BLaER1 treated with 17β-estradiol and CSF1 and Interleukin-3, amounts not matched to agents 10 nM and 100 nM (cell line): ENCODE measurements around the gene RHOF.

ENCODE experiments used
- H3K27ac ChIP-seq, 11 experiments: shearing (Covaris generic); formaldehyde crosslinking; 2 replicates each; pipeline ENCODE4 v1.8.1; 2022
- H3K27me3 ChIP-seq, 11 experiments: shearing (Covaris generic); formaldehyde crosslinking; 2 replicates each; pipeline ENCODE4 v1.8.1; 2022
- H3K36me3 ChIP-seq, 11 experiments: shearing (Covaris generic); formaldehyde crosslinking; 2 replicates each; pipeline ENCODE4 v1.8.1; 2022
- H3K4me1 ChIP-seq, 10 experiments: shearing (Covaris generic); formaldehyde crosslinking; 2 replicates each; pipeline ENCODE4 v1.8.1; 2022
- H3K4me2 ChIP-seq, 11 experiments: shearing (Covaris generic); formaldehyde crosslinking; 2 replicates each; pipeline ENCODE4 v1.8.1; 2022
- H3K4me3 ChIP-seq, 10 experiments: shearing (Covaris generic); formaldehyde crosslinking; 2 replicates each; pipeline ENCODE4 v1.8.1; 2022
- H3K9ac ChIP-seq, 11 experiments: shearing (Covaris generic); formaldehyde crosslinking; 2 replicates each; pipeline ENCODE4 v1.8.1; 2022
- H3K9me3 ChIP-seq, 11 experiments: shearing (Covaris generic); formaldehyde crosslinking; replicated peaks in 1 of 11; 2 replicates each; pipeline ENCODE4 v1.8.1; 2022
- H4K20me1 ChIP-seq, 11 experiments: shearing (Covaris generic); formaldehyde crosslinking; 2 replicates each; pipeline ENCODE4 v1.8.1; 2022
- Cebpa-rat ChIP-seq, 11 experiments: shearing (Covaris generic); IDR thresholded peaks; 2 replicates each; pipeline ENCODE4 v1.8.1; 2022

The RHOF gene

GRCh38 chr12:121797937-121798786 is 4.7 kb upstream of the RHOF start:
- peaks cover 47 to 63% (median 53%) of the 10 kb centered on the region in 10 experiments for H3K4me1 ChIP-seq
- peak overlapping the region in 10 of 11 experiments; percentile 99 to 100 (median 100); a peak in 19 of 22 replicates for H3K27ac ChIP-seq
- H3K4me2 ChIP-seq: peak overlapping the region; percentile 97 to 100 (median 99)
- H4K20me1 ChIP-seq: peaks cover 38 to 52% (median 50%) of the 10 kb centered on the region in 11 experiments
- no peaks in the 10 kb centered on the region for H3K9me3 ChIP-seq
- H3K36me3 ChIP-seq: peaks cover 12 to 42% (median 35%) of the 10 kb centered on the region in 11 experiments; a peak in 18 of 22 replicates
- H3K9ac ChIP-seq: peak overlapping the region; percentile 72 to 100 (median 100)
- H3K27me3 ChIP-seq: no peaks in the 10 kb centered on the region
- peak overlapping the region; percentile 84 to 94 (median 88) for H3K4me3 ChIP-seq
- no peak for TF ChIP-seq Cebpa-rat (IDR thresholded peaks at IDR 0.05)

GRCh38 chr12:121796855-121797751 is 3.6 kb upstream of the RHOF start:
- H3K4me1 ChIP-seq: peaks cover 55 to 73% (median 64%) of the 10 kb centered on the region in 10 experiments
- H3K4me2 ChIP-seq: peak overlapping the region; percentile 97 to 100 (median 99)
- peak overlapping the region in 9 of 11 experiments; percentile 99 to 100 (median 100); a peak in 15 of 22 replicates for H3K27ac ChIP-seq
- peaks cover 12 to 42% (median 35%) of the 10 kb centered on the region in 11 experiments; a peak in 18 of 22 replicates for H3K36me3 ChIP-seq
- no peak for TF ChIP-seq Cebpa-rat (IDR thresholded peaks at IDR 0.05)
- H4K20me1 ChIP-seq: peaks cover 38 to 59% (median 50%) of the 10 kb centered on the region in 11 experiments
- H3K4me3 ChIP-seq: peak overlapping the region in 6 of 10 experiments; percentile 84 to 94 (median 86); a peak in 11 of 20 replicates
- no peaks in the 10 kb centered on the region for H3K27me3 ChIP-seq
- no peaks in the 10 kb centered on the region for H3K9me3 ChIP-seq
- H3K9ac ChIP-seq: peak overlapping the region; percentile 72 to 100 (median 100); a peak in 21 of 22 replicates

GRCh38 chr12:121795034-121795968 is 1.8 kb upstream of the RHOF start:
- H3K27ac ChIP-seq: peak overlapping the region in 9 of 11 experiments; percentile 69 to 99 (median 93); a peak in 19 of 22 replicates
- peak overlapping the region; percentile 82 to 100 (median 95) for H3K4me2 ChIP-seq
- peak overlapping the region; percentile 61 to 100 (median 81); a peak in 19 of 22 replicates for H3K9ac ChIP-seq
- H3K4me3 ChIP-seq: peak overlapping the region in 5 of 10 experiments; percentile 80 to 93 (median 85); a peak in 8 of 20 replicates
- no peak for TF ChIP-seq Cebpa-rat (IDR thresholded peaks at IDR 0.05)
- no peaks in the 10 kb centered on the region for H3K27me3 ChIP-seq
- H3K36me3 ChIP-seq: peaks cover 12 to 42% (median 35%) of the 10 kb centered on the region in 11 experiments; a peak in 18 of 22 replicates
- H3K9me3 ChIP-seq: no peaks in the 10 kb centered on the region
- peaks cover 38 to 64% (median 50%) of the 10 kb centered on the region in 11 experiments for H4K20me1 ChIP-seq
- peaks cover 73 to 91% (median 82%) of the 10 kb centered on the region in 10 experiments for H3K4me1 ChIP-seq

- peaks cover 80 to 98% (median 88%) of the 10 kb centered on the region in 10 experiments for H3K4me1 ChIP-seq
- TF ChIP-seq Cebpa-rat (IDR thresholded peaks at IDR 0.05): no peak
- H3K36me3 ChIP-seq: peaks cover 12 to 42% (median 35%) of the 10 kb centered on the region in 11 experiments; a peak in 18 of 22 replicates
These were observed 1.1 kb upstream of the RHOF start for GRCh38 chr12:121794534-121795033.

GRCh38 chr12:121793838-121794533 is 498 bp upstream of the RHOF start:
- Histone ChIP-seq H3K9me3 (no peaks in the 10 kb centered on the region), H3K27me3 (no peaks in the 10 kb centered on the region), H3K36me3 (peaks cover 12 to 38% (median 32%) of the 10 kb centered on the region in 11 experiments; a peak in 18 of 22 replicates), H3K4me2 (peak overlapping the region; percentile 82 to 100 (median 95)), H3K27ac (peak overlapping the region; percentile 67 to 99 (median 93); a peak in 21 of 22 replicates), H3K9ac (peak overlapping the region; percentile 80 to 100 (median 88)), H3K4me1 (peaks cover 83 to 100% (median 90%) of the 10 kb centered on the region in 10 experiments), H4K20me1 (peaks cover 38 to 60% (median 45%) of the 10 kb centered on the region in 11 experiments), H3K4me3 (peak overlapping the region; percentile 72 to 93 (median 84))
- TF ChIP-seq Cebpa-rat (IDR thresholded peaks at IDR 0.05): no peak

More at GRCh38 chr12:121794534-121795033, 1.1 kb upstream of the RHOF start:
- H3K27ac ChIP-seq: peak overlapping the region; percentile 18 to 99 (median 83); a peak in 21 of 22 replicates
- no peaks in the 10 kb centered on the region for H3K27me3 ChIP-seq
- peak overlapping the region; percentile 82 to 100 (median 95) for H3K4me2 ChIP-seq
- peaks cover 38 to 64% (median 50%) of the 10 kb centered on the region in 11 experiments for H4K20me1 ChIP-seq
- H3K9me3 ChIP-seq: no peaks in the 10 kb centered on the region
- H3K9ac ChIP-seq: peak overlapping the region; percentile 61 to 100 (median 81); a peak in 20 of 22 replicates
- H3K4me3 ChIP-seq: peak overlapping the region in 8 of 10 experiments; percentile 14 to 93 (median 82); a peak in 10 of 20 replicates

GRCh38 chr12:121792607-121793439 is 665 bp downstream of the RHOF start:
- peaks cover 27 to 48% (median 34%) of the 10 kb centered on the region in 11 experiments for H4K20me1 ChIP-seq
- peak overlapping the region; percentile 82 to 100 (median 95) for H3K4me2 ChIP-seq
- TF ChIP-seq Cebpa-rat (IDR thresholded peaks at IDR 0.05): no peak
- peak overlapping the region; percentile 80 to 100 (median 88) for H3K9ac ChIP-seq
- H3K4me3 ChIP-seq: peak overlapping the region; percentile 72 to 93 (median 84)
- H3K9me3 ChIP-seq: no peaks in the 10 kb centered on the region
- no peaks in the 10 kb centered on the region for H3K27me3 ChIP-seq
- peak overlapping the region; percentile 67 to 99 (median 93) for H3K27ac ChIP-seq
- peaks cover 12 to 27% (median 24%) of the 10 kb centered on the region in 11 experiments; a peak in 18 of 22 replicates for H3K36me3 ChIP-seq
- H3K4me1 ChIP-seq: peaks cover 83 to 100% (median 90%) of the 10 kb centered on the region in 10 experiments
